GM23338 (cell line): ENCODE data around the gene S100Z.
A peak's percentile ranks its signal among the peaks of the same experiment; 100 is the strongest.

Experiments
- CREB1 ChIP-seq: fragments of 250-450 bp; sonication (Bioruptor Pico); IDR thresholded peaks from 2 replicates; pipeline ENCODE4 v1.5.0; 2020; ENCODE audit warnings: low read depth, mild to moderate bottlenecking, moderate library complexity
- CTCF ChIP-seq, 2 experiments: fragments of 200-600 bp in 1 of 2; sonication (generic) in 1 of 2; conservative IDR thresholded peaks; 2 replicates each; pipeline versions ENCODE4 v1.5.1 to v1.6.1; 2016 to 2017; ENCODE audit warnings: antibody characterized with exemption in 2 of 2, low read depth in 2 of 2, mild to moderate bottlenecking in 2 of 2, moderate library complexity in 1 of 2
- ETS1 ChIP-seq: IDR thresholded peaks from 2 replicates; pipeline ENCODE4 v1.6.1; 2016; ENCODE audit warnings: antibody characterized with exemption
- EZH2 ChIP-seq: fragments of 200-600 bp; sonication (generic); IDR thresholded peaks from one replicate; pipeline ENCODE4 v1.8.0; 2017; ENCODE audit warnings: antibody characterized with exemption, mild to moderate bottlenecking, low read depth; ENCODE audit not compliant: unreplicated experiment
- EZH2phosphoT487 ChIP-seq: fragments of 200-600 bp; sonication (generic); IDR thresholded peaks from one replicate; pipeline ENCODE4 v1.8.1; 2018; ENCODE audit warnings: antibody characterized with exemption; ENCODE audit not compliant: unreplicated experiment
- JUNB ChIP-seq: IDR thresholded peaks from one replicate; pipeline ENCODE4 v1.6.1; 2016; ENCODE audit warnings: antibody characterized with exemption; ENCODE audit not compliant: unreplicated experiment
- NANOG ChIP-seq: IDR thresholded peaks from 2 replicates; pipeline ENCODE4 v1.6.1; 2016; ENCODE audit warnings: antibody characterized with exemption, borderline replicate concordance
- POLR2AphosphoS5 ChIP-seq: IDR thresholded peaks from 2 replicates; pipeline ENCODE4 v1.6.1; 2016; ENCODE audit warnings: antibody characterized with exemption, low read depth
- REST ChIP-seq: IDR thresholded peaks from one replicate; pipeline ENCODE4 v1.6.1; 2018; ENCODE audit warnings: antibody characterized with exemption; ENCODE audit not compliant: unreplicated experiment
- STAT1 ChIP-seq: IDR thresholded peaks from one replicate; pipeline ENCODE4 v1.6.1; 2016; ENCODE audit warnings: antibody characterized with exemption; ENCODE audit not compliant: unreplicated experiment
- ZNF114 ChIP-seq: fragments of 250-450 bp; sonication (Bioruptor Pico); IDR thresholded peaks from 2 replicates; pipeline ENCODE4 v1.5.0; 2020; ENCODE audit warnings: mild to moderate bottlenecking, moderate library complexity
- ZNF462 ChIP-seq: fragments of 250-450 bp; sonication (Bioruptor Pico); IDR thresholded peaks from 2 replicates; pipeline ENCODE4 v1.5.0; 2020; ENCODE audit warnings: mild to moderate bottlenecking, moderate library complexity

GRCh38 chr5:76818844-76819831, 30.7 kb upstream of the S100Z start, which contains the start of gene F2RL1:
- TF ChIP-seq POLR2AphosphoS5 (peak; percentile 87), EZH2 (no peak), CTCF (conservative IDR thresholded peaks at IDR 0.05; ENCODE audit: low read depth in 2 of 2) (0 out of 4 replicates have a peak, but pooled peaks of 1 of the 2 experiments have one; percentile 1), EZH2phosphoT487 (no peak), ZNF462 (CRISPR knock-in tag) (no peak), CREB1 (CRISPR knock-in tag) (0 out of 2 replicates have a peak, but pooled peaks have one; percentile 2), JUNB (no peak), REST (no peak), ZNF114 (CRISPR knock-in tag) (peak; percentile 32; the same call in 1 of the 2 replicates), NANOG (no peak), ETS1 (no peak), STAT1 (no peak)
